K562 (cell line): ENCODE data around the gene SIRT2. TPM values are rescaled to one million over a fixed set of nuclear protein-coding genes. Genes with fewer than 3 reads are reported as not detected.

Experiments used
- CEBPZ ChIP-seq: fragments of 150-350 bp; IDR thresholded peaks from 2 replicates; pipeline ENCODE4 v1.6.1; 2014; ENCODE audit warnings: low read depth, mild to moderate bottlenecking, low read length, borderline replicate concordance
- DACH1 ChIP-seq: fragments of 450-650 bp; IDR thresholded peaks from 2 replicates; pipeline ENCODE4 v1.6.1; 2018; ENCODE audit not compliant: partially characterized antibody
- DNMT1 ChIP-seq: fragments of 450-650 bp; IDR thresholded peaks from 2 replicates; pipeline ENCODE4 v1.6.1; 2016; ENCODE audit warnings: antibody characterized with exemption, mild to moderate bottlenecking
- HINFP ChIP-seq: fragments of 450-650 bp; conservative IDR thresholded peaks from 2 replicates; pipeline ENCODE4 v1.6.1; 2016; ENCODE audit warnings: missing genetic modification characterization, low read depth, mild to moderate bottlenecking, control low read depth, missing compliant biosample characterization
- MCM5 ChIP-seq: fragments of 450-650 bp; IDR thresholded peaks from 2 replicates; pipeline ENCODE4 v1.6.1; 2016; ENCODE audit warnings: low read depth
- MGA ChIP-seq: fragments of 450-650 bp; IDR thresholded peaks from 2 replicates; pipeline ENCODE4 v1.6.1; 2016; ENCODE audit warnings: mild to moderate bottlenecking, moderate library complexity
- NR3C1 ChIP-seq: sonication (generic); formaldehyde crosslinking; IDR thresholded peaks from 2 replicates; pipeline ENCODE4 v1.8.1; 2022; ENCODE audit warnings: missing genetic modification reagents
- RAD51 ChIP-seq: fragments of 450-650 bp; IDR thresholded peaks from 2 replicates; pipeline ENCODE4 v1.7.1; 2016; ENCODE audit warnings: low read depth, mild to moderate bottlenecking, borderline replicate concordance
- SRF ChIP-seq, 2 experiments: fragments of 250-450, 450-650 bp in 1 of 2; sonication (Bioruptor Pico) in 1 of 2; sonication (generic) in 1 of 2; formaldehyde crosslinking; IDR thresholded peaks; 2 replicates each; pipeline versions ENCODE4 v1.5.0 to v1.5.1; 2020 to 2022; ENCODE audit warnings: mild to moderate bottlenecking in 1 of 2, missing genetic modification reagents in 1 of 2
- ZNF263 ChIP-seq: sonication (generic); formaldehyde crosslinking; IDR thresholded peaks from 2 replicates; pipeline ENCODE4 v1.8.0; 2022; ENCODE audit warnings: mild to moderate bottlenecking, missing genetic modification reagents, borderline replicate concordance
- polyA plus RNA-seq, 8 experiments: library from polyadenylated mRNA; depleted of rRNA in 4 of 8; stranded (reverse) in 5 of 8; unstranded in 3 of 8; fragments of >200 nt; fragmentation: Nextera tagmentation in 2 of 8; fragmentation: Illumina TruSeq in 1 of 8; extraction: Ambion mirVana in 2 of 8; extraction: Trizol in 1 of 8; gene quantifications; 2 replicates each; pipeline versions ENCODE4 v1.2.1 to v1.2.3, GENCODE V29; 2011 to 2014; ENCODE audit warnings: inconsistent platforms in 1 of 8, missing spikeins in 1 of 8
- total RNA-seq, 7 experiments: library from RNA; depleted of rRNA in 6 of 7; stranded (reverse); fragments of >200 nt in 6 of 7; fragmentation: Illumina TruSeq in 2 of 7; extraction: Trizol in 2 of 7; gene quantifications; 2 replicates each; pipeline versions ENCODE4 v1.2.1 to v1.2.3, GENCODE V29; 2011 to 2021; ENCODE audit warnings: low replicate concordance in 1 of 7

SIRT2 gene
- total and polyA plus RNA-seq, 9 of the 15 experiments (the other 6 are each of a cell fraction or from before 2014, with no cell fraction given), result 2.3 to 35.2 (median 22.9) TPM

- peak; percentile 13; the same call in 1 of the 2 replicates for TF ChIP-seq MGA
- no peak for TF ChIP-seq MCM5
- no peak for TF ChIP-seq DNMT1
- no peak for TF ChIP-seq SRF (CRISPR knock-in tag; IDR thresholded peaks at IDR 0.05)
- no peak for TF ChIP-seq NR3C1 (CRISPR knock-in tag)
- no peak for TF ChIP-seq ZNF263 (CRISPR knock-in tag)
- no peak for TF ChIP-seq CEBPZ
- no peak for TF ChIP-seq RAD51
- TF ChIP-seq HINFP (tag), result no peak
- TF ChIP-seq DACH1, result no peak
These were observed 47.0 kb downstream of the SIRT2 start (continued) for GRCh38 chr19:38852231-38853044.
